ENCODE data around the gene C3orf20.

DNA sequence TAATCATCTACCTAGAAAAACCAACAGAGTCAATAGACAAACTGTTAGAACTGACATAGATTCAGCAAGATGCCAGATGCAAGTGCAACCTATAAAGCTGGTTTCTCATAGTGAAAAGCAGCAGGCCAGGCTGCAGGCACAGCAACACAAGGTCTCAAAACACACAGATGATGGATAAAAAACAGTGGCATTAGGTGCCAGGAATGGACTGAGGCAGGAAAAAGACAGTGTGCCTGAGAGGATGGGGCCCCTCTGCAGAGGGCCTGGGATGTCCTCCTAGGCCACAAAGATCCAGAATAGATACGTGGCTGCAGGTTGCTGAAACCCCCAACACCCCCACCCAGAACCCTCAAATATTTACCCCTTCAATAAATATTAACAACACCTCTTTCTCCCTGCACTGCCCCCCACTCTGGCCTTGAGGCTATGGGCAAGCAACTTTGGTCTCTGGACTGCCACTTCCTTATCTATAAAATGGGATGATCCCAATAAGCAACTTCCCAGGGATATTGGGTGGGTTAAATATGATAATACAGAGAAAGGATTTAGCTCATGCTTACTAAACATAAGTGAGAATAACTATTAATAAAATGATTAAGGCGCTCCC, 108.6 kb downstream of the C3orf20 start:
- TF ChIP-seq CTCF (conservative IDR thresholded peaks at IDR 0.05; ENCODE audit: low read depth, low read length) (no peak), EZH2phosphoT487 (IDR thresholded peaks at IDR 0.05; ENCODE audit: borderline replicate concordance, low read length) (no peak), EZH2 (IDR thresholded peaks at IDR 0.05; ENCODE audit: low read length, unreplicated experiment) (no peak)

All from PC-3 (cell line).